ENCODE measurements around the gene CDC14B. TPM values are rescaled to one million over a fixed set of nuclear protein-coding genes. Genes with fewer than 3 reads are reported as not detected.

The CDC14B gene
- total RNA-seq, 6 experiments from 2014 or later: 13.7 to 38.0 (median 25.7) TPM

DNA sequence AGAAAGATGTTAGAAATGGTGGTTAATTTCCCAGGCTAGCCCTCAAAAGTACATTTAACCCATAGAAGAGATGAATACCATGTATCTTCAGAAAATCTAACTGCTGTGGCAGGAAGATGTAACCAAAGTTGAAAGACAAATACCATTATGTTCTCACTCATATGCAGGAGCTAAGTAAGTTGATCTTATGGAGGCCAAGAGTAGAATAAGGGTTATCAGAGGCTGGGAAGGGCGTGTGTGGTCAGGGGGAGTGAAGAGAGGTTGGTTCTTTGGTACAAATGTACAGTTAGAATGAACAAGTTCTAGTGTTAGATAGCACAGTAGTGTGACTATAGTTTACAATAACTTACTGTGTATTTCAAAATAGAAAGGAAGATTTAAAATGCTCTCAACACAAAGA, 61.7 kb downstream of the CDC14B start:
- no peak for TF ChIP-seq POLR2A (IDR thresholded peaks at IDR 0.05)
- TF ChIP-seq, protein P1, sequence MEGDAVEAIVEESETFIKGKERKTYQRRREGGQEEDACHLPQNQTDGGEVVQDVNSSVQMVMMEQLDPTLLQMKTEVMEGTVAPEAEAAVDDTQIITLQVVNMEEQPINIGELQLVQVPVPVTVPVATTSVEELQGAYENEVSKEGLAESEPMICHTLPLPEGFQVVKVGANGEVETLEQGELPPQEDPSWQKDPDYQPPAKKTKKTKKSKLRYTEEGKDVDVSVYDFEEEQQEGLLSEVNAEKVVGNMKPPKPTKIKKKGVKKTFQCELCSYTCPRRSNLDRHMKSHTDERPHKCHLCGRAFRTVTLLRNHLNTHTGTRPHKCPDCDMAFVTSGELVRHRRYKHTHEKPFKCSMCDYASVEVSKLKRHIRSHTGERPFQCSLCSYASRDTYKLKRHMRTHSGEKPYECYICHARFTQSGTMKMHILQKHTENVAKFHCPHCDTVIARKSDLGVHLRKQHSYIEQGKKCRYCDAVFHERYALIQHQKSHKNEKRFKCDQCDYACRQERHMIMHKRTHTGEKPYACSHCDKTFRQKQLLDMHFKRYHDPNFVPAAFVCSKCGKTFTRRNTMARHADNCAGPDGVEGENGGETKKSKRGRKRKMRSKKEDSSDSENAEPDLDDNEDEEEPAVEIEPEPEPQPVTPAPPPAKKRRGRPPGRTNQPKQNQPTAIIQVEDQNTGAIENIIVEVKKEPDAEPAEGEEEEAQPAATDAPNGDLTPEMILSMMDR (IDR thresholded peaks at IDR 0.05): no peak
- 100% methylated on average over 1 of the region's 1 CpG for WGBS (ENCODE audit: insufficient coverage, low coverage, low lambda C conversion rate, missing lambda C conversion rate)
- H3K4me1 ChIP-seq: no peaks in the 10 kb centered on the region
- no peak overlapping the region for H3K4me3 ChIP-seq
- no peaks in the 10 kb centered on the region for H3K9me3 ChIP-seq
- peaks cover 0 to 8% (median 0%) of the 10 kb centered on the region in 4 donors for H3K36me3 ChIP-seq
- no peak overlapping the region for H3K27ac ChIP-seq
- intact Hi-C loops (cut with DNase I): no loop called here
- no peaks in the 10 kb centered on the region for H3K27me3 ChIP-seq
- DNase-seq (no peak), ATAC-seq (no peak)

DNA sequence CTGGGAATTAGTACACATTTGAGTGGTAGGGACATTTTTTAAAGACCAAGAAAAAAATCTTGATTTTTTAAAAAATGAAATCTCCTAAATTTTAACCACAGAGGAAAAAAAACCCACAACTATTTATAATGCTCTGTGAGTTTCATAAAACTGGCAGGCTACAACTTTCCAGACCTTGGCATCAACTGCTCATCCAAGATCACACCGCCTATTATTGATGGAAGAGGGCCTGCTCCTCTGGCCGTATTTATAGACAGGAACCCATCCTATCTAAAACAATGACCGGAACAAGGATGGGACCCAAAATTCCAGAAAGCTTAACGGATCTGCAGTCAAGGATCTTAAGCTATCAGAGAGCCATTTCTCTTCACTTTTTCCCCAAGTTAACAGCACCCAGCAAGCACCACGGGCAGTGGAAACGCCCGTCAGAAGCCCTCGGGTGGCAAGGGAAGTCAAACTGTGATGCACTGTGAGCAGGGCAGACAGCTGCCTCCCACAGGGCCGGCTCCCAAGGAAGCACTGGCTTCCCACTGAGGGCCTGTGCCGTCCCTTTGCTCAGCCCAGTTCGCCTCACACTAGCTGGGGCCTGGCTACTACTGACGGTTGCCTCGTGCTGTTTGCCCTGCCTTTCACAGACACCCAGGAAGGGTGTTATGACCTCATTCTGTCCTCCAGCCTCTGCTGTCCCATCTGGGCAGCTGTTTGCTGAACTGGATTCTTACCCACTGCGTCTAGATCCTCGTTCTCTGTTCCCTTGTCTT, 62.8 kb downstream of the CDC14B start:
- Histone ChIP-seq H3K27ac (no peak overlapping the region), H3K36me3 (peaks cover 0 to 2% (median 0%) of the 10 kb centered on the region in 4 donors), H3K4me3 (no peak overlapping the region), H3K4me1 (no peaks in the 10 kb centered on the region), H3K27me3 (no peaks in the 10 kb centered on the region), H3K9me3 (no peaks in the 10 kb centered on the region)
- TF ChIP-seq, protein P1 (IDR thresholded peaks at IDR 0.05): no peak
- TF ChIP-seq POLR2A (IDR thresholded peaks at IDR 0.05): no peak
- DNase-seq (no peak), ATAC-seq (peak in 3 of 4 donors; percentile 15 to 48 (median 19))
- intact Hi-C loops (cut with DNase I): no loop called here
- WGBS (ENCODE audit: insufficient coverage, low coverage, low lambda C conversion rate, missing lambda C conversion rate): 68% methylated on average over 6 of the region's 15 CpGs

DNA sequence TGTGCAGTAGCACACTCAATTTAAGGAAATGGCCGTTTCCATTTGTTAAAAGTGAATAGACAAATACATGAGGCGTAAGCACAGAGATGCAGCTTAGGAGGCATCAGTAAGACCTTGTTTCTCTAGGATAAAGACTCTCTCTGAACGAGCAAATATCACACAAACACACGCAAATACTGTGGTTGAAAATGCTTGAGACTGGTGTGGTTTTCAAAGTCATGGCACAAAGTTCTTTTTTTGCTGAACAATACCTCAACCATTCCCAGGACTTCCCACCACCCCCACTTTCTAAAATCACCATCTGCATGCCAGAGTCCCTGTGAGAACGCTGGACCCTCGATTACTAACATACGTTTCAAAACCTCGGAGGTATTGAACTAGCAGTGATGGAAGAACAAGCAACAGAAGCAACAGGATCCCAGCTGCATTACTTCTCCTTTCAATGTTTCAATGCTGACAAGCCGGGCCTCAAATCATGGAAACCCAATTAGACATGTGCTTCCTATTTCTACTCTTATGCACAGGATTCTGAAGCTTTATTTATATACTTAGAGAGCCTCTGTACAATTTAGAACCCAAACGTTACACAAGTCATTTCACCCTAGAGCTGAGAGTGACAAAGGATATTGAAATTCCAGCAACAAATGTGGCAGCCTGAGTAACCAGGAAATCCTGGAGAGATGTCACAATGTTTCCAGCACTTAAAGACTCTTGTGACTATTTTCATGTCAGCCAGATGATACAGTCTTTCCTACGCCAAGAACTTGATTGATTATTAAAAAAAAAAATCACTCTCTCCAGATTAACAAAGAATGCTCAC, 63.9 kb downstream of the CDC14B start:
- H3K4me1 ChIP-seq: no peaks in the 10 kb centered on the region
- H3K9me3 ChIP-seq: no peaks in the 10 kb centered on the region
- no peaks in the 10 kb centered on the region for H3K27me3 ChIP-seq
- no peak overlapping the region for H3K4me3 ChIP-seq
- WGBS (ENCODE audit: insufficient coverage, low coverage, low lambda C conversion rate, missing lambda C conversion rate): 61% methylated on average over 11 of the region's 11 CpGs
- peaks cover 0 to 3% (median 0%) of the 10 kb centered on the region in 4 donors for H3K36me3 ChIP-seq
- intact Hi-C loops (cut with DNase I): no loop called here
- H3K27ac ChIP-seq: no peak overlapping the region
- peak in 1 of 4 donors; percentile 39 for ATAC-seq
- no peak for TF ChIP-seq POLR2A (IDR thresholded peaks at IDR 0.05)
- TF ChIP-seq, protein P1 (IDR thresholded peaks at IDR 0.05): no peak
- no peak for DNase-seq

DNA sequence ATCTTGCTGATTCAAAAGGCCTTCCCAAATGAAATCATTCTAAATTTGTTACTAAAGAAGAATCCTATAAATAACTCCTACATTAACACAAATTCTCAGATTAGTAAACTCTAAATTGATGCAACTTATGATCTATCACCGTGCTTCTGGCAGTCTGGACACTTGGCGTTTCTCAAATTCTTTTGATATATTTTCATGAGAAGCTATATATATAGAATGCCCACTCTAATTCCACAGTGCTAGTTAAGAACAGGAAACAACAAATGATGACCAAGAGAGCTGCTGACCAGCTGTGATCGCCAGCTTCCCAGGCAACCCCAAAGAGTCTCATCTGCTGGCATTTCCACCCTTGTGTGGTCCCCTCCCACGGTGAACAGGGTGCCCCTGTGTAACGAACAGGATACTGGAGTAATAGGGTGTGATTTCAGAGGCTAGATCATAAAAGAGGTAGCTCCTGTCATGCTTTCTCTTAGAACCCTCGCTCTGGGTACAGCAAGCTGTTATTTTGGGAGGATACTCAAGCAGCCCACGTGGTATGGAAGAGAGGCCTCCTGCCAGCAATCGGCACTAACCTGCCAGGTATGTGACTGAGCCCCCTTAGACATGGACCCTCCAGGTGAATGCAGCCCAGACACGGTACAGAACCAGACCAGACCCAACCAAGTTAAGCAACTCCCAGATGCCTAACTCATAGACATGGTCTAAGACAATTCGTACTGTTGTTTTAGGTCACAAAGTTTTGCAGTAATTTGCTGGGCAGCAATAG, 64.7 kb downstream of the CDC14B start:
- TF ChIP-seq, protein P1 (IDR thresholded peaks at IDR 0.05): no peak
- TF ChIP-seq POLR2A (IDR thresholded peaks at IDR 0.05): no peak

More for the DNA sequence above, 64.7 kb downstream of the CDC14B start:
- no peaks in the 10 kb centered on the region for H3K27me3 ChIP-seq
- peaks cover 0 to 3% (median 0%) of the 10 kb centered on the region in 4 donors for H3K36me3 ChIP-seq
- no peak for DNase-seq
- WGBS (ENCODE audit: insufficient coverage, low coverage, low lambda C conversion rate, missing lambda C conversion rate): 91% methylated on average over 6 of the region's 10 CpGs
- ATAC-seq: no peak
- H3K4me3 ChIP-seq: no peak overlapping the region
- intact Hi-C loops (cut with DNase I): no loop called here
- H3K27ac ChIP-seq: no peak overlapping the region
- H3K4me1 ChIP-seq: no peaks in the 10 kb centered on the region
- H3K9me3 ChIP-seq: no peaks in the 10 kb centered on the region
